A549 (cell line): ENCODE results near the gene ITGA1. TPM values are rescaled to one million over a fixed set of nuclear protein-coding genes. Genes with fewer than 3 reads are reported as not detected.
"Not testable (repeated sequence)": the region's sequence is repeated elsewhere in the genome, so short reads cannot be mapped to it uniquely, and the experiment has no call there.

ENCODE experiments used
- ATAC-seq, 2 experiments: fragments of 200-7000 bp in 1 of 2; fragments of >200 bp in 1 of 2; cut with Nextera tagmentation in 1 of 2; cut with Tn5 transposase in 1 of 2; 3 replicates each; pipeline versions ENCODE4 v1.8.0 to v1.9.1; 2018 to 2020; ENCODE audit warnings: mild to moderate bottlenecking in 1 of 2, moderate library complexity in 1 of 2
- CTCF ChIA-PET: fragments of 300-600 bp; sonication (Branson Sonifier 250); formaldehyde crosslinking; extraction: SDS; loops from one replicate; lab custom pipeline; 2021; ENCODE audit warnings: antibody characterized with exemption, inconsistent platforms; lab: Yijun Ruan, JAX
- POLR2A ChIA-PET: fragments of 350-600 bp; formaldehyde crosslinking; extraction: SDS; loops from one replicate; lab custom pipeline; 2021; ENCODE audit warnings: antibody characterized with exemption, inconsistent platforms; lab: Yijun Ruan, JAX
- DNase-seq, 2 experiments: peaks; one replicate each; pipeline versions ENCODE4 v3.0.0 to v3.0.0-alpha.2; 2011 to 2016; ENCODE audit warnings: low read depth in 1 of 2, low spot score in 1 of 2
- FAIRE-seq: peaks from 2 replicates; lab custom pipeline; 2011; peaks lifted over from hg19 to GRCh38; lab: Jason Lieb, UNC
- H3K27ac ChIP-seq, 2 experiments: fragments of >200 bp; sonication (Bioruptor Twin); formaldehyde crosslinking; 3 replicates each; pipeline ENCODE4 v1.5.1; 2016 to 2017
- H3K4me1 ChIP-seq: fragments of >200 bp; sonication (Bioruptor Twin); formaldehyde crosslinking; 3 replicates; pipeline ENCODE4 v1.6.1; 2016
- H3K4me2 ChIP-seq: fragments of >200 bp; sonication (Bioruptor Twin); formaldehyde crosslinking; 3 replicates; pipeline ENCODE4 v1.6.1; 2016
- H3K4me3 ChIP-seq: fragments of >200 bp; sonication (Bioruptor Twin); formaldehyde crosslinking; 3 replicates; pipeline ENCODE4 v1.5.1; 2016
- H3K9me3 ChIP-seq: fragments of >200 bp; sonication (Bioruptor Twin); formaldehyde crosslinking; 3 replicates; pipeline ENCODE4 v1.6.1; 2016
- CTCF ChIP-seq: fragments of >200 bp; sonication (Bioruptor Twin); formaldehyde crosslinking; IDR thresholded peaks from 3 replicates; pipeline ENCODE4 v1.5.1; 2016
- EHF ChIP-seq: fragments of 250-450 bp; sonication (Bioruptor Pico); IDR thresholded peaks from 2 replicates; pipeline ENCODE4 v1.5.0; 2020; ENCODE audit warnings: mild to moderate bottlenecking
- EP300 ChIP-seq, 2 experiments: fragments of >200 bp; sonication (Bioruptor Twin); formaldehyde crosslinking; IDR thresholded peaks; 2 replicates in 1 of 2; 3 replicates in 1 of 2; pipeline ENCODE4 v1.6.1; 2016 to 2017
- FOSB ChIP-seq: fragments of 250-450 bp; sonication (Bioruptor Pico); IDR thresholded peaks from 2 replicates; pipeline ENCODE4 v1.5.0; 2020; ENCODE audit warnings: mild to moderate bottlenecking, moderate library complexity
- FOSL2 ChIP-seq, 2 experiments: fragments of 450-650 bp in 1 of 2; fragments of >200 bp in 1 of 2; sonication (Bioruptor Twin) in 1 of 2; formaldehyde crosslinking; IDR thresholded peaks; 2 replicates each; pipeline versions ENCODE4 v1.5.0 to v1.6.1; 2016 to 2020; ENCODE audit warnings: mild to moderate bottlenecking in 1 of 2, moderate library complexity in 1 of 2
- HOXA7 ChIP-seq: fragments of 250-450 bp; sonication (Bioruptor Pico); IDR thresholded peaks from 2 replicates; pipeline ENCODE4 v1.5.0; 2020; ENCODE audit warnings: mild to moderate bottlenecking, moderate library complexity
- HOXB13 ChIP-seq: fragments of 250-450 bp; sonication (Bioruptor Pico); IDR thresholded peaks from 2 replicates; pipeline ENCODE4 v1.5.0; 2020; ENCODE audit warnings: low read depth, mild to moderate bottlenecking, moderate library complexity
- JUN ChIP-seq, 2 experiments: fragments of >200 bp; sonication (Bioruptor Twin); formaldehyde crosslinking; IDR thresholded peaks; 2 replicates in 1 of 2; 3 replicates in 1 of 2; pipeline ENCODE4 v1.6.1; 2016 to 2017
- MAFK ChIP-seq: fragments of 450-650 bp; IDR thresholded peaks from 2 replicates; pipeline ENCODE4 v1.6.1; 2014; ENCODE audit not compliant: partially characterized antibody
- MAZ ChIP-seq: fragments of 150-350 bp; IDR thresholded peaks from 2 replicates; pipeline ENCODE4 v1.6.1; 2014; ENCODE audit warnings: antibody characterized with exemption, low read depth, low read length, borderline replicate concordance
- NFE2L2 ChIP-seq: fragments of 150-350 bp; conservative IDR thresholded peaks from 2 replicates; pipeline ENCODE4 v1.6.1; 2014; ENCODE audit warnings: low read length
- NPAS2 ChIP-seq: fragments of 250-450 bp; sonication (Bioruptor Pico); IDR thresholded peaks from 2 replicates; pipeline ENCODE4 v1.8.0; 2022; ENCODE audit warnings: mild to moderate bottlenecking, moderate library complexity, borderline replicate concordance
- POLR2A ChIP-seq: IDR thresholded peaks from 2 replicates; pipeline ENCODE4 v1.6.1; 2012; ENCODE audit warnings: mild to moderate bottlenecking, low read length
- RCOR1 ChIP-seq: fragments of 150-350 bp; IDR thresholded peaks from 2 replicates; pipeline ENCODE4 v1.6.1; 2014; ENCODE audit warnings: antibody characterized with exemption, low read length, low read depth
- RFX5 ChIP-seq: fragments of 450-650 bp; IDR thresholded peaks from 2 replicates; pipeline ENCODE4 v1.7.1; 2014; ENCODE audit warnings: antibody characterized with exemption, mild to moderate bottlenecking, moderate library complexity
- RNF2 ChIP-seq: fragments of 200-600 bp; sonication (generic); IDR thresholded peaks from 2 replicates; pipeline ENCODE4 v1.6.1; 2016; ENCODE audit warnings: low read depth, mild to moderate bottlenecking, antibody characterized with exemption, moderate library complexity, borderline replicate concordance
- SMC3 ChIP-seq: fragments of >200 bp; sonication (Bioruptor Twin); formaldehyde crosslinking; IDR thresholded peaks from 3 replicates; pipeline ENCODE4 v1.6.1; 2018; ENCODE audit warnings: inconsistent platforms
- TFCP2L1 ChIP-seq: fragments of 250-450 bp; sonication (Bioruptor Pico); IDR thresholded peaks from 2 replicates; pipeline ENCODE4 v1.5.0; 2021; ENCODE audit warnings: mild to moderate bottlenecking
- ZC3H11A ChIP-seq: fragments of 450-650 bp; IDR thresholded peaks from 2 replicates; pipeline ENCODE4 v1.6.1; 2014; ENCODE audit warnings: antibody characterized with exemption, mild to moderate bottlenecking
- ZNF302 ChIP-seq: fragments of 250-450 bp; sonication (Bioruptor Pico); IDR thresholded peaks from 2 replicates; pipeline ENCODE4 v1.9.0; 2021; ENCODE audit warnings: inconsistent platforms, mild to moderate bottlenecking, moderate library complexity
- ZSCAN20 ChIP-seq: fragments of 250-450 bp; sonication (Bioruptor Pico); IDR thresholded peaks from 2 replicates; pipeline ENCODE4 v1.8.0; 2022; ENCODE audit warnings: mild to moderate bottlenecking, moderate library complexity
- WGBS: methylation state at CpG from one replicate; pipeline ENCODE4 v1.1.6; 2017; ENCODE audit errors: missing lambda C conversion rate; 5-methylcytosine and 5-hydroxymethylcytosine counted together
- polyA plus RNA-seq, 4 experiments: library from polyadenylated mRNA; depleted of rRNA in 3 of 4; stranded (reverse); fragments of >200 nt; fragmentation: RNase III in 1 of 4; extraction: RNeasy Plus Mini Kit Qiagen cat#74134 plus additional on column Dnase treatment in 1 of 4; gene quantifications; 2 replicates in 3 of 4; 3 replicates in 1 of 4; pipeline ENCODE4 v1.2.3, GENCODE V29; 2011 to 2017
- TF ChIP-seq, protein P1 (sequence below): fragments of 450-650 bp; IDR thresholded peaks from 2 replicates; pipeline ENCODE4 v1.6.1; 2014; ENCODE audit warnings: antibody characterized with exemption

The ITGA1 gene
- polyA plus RNA-seq, 2 of the 4 experiments (the other 2 are of a cell fraction): 1.5 to 5.5 TPM

- TF ChIP-seq, protein P1, sequence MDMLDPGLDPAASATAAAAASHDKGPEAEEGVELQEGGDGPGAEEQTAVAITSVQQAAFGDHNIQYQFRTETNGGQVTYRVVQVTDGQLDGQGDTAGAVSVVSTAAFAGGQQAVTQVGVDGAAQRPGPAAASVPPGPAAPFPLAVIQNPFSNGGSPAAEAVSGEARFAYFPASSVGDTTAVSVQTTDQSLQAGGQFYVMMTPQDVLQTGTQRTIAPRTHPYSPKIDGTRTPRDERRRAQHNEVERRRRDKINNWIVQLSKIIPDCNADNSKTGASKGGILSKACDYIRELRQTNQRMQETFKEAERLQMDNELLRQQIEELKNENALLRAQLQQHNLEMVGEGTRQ: no peak
- TF ChIP-seq HOXA7 (CRISPR knock-in tag) (no peak), JUN (IDR thresholded peaks at IDR 0.05) (no peak)
- TF ChIP-seq, all 56 proteins: peak for 0
Measured at GRCh38 chr5:52743970-52744369, 43.7 kb upstream of the ITGA1 start (continued).

- WGBS: 37% methylated on average over 2 of the region's 2 CpGs
- H3K4me3 ChIP-seq, H3K4me1 ChIP-seq, H3K9me3 ChIP-seq, H3K27ac ChIP-seq, DNase-seq, ATAC-seq, H3K4me2 ChIP-seq, POLR2A ChIA-PET, FAIRE-seq, CTCF ChIA-PET: not testable (repeated sequence)
Measured at GRCh38 chr5:52744867-52745458, 42.8 kb upstream of the ITGA1 start.

DNA sequence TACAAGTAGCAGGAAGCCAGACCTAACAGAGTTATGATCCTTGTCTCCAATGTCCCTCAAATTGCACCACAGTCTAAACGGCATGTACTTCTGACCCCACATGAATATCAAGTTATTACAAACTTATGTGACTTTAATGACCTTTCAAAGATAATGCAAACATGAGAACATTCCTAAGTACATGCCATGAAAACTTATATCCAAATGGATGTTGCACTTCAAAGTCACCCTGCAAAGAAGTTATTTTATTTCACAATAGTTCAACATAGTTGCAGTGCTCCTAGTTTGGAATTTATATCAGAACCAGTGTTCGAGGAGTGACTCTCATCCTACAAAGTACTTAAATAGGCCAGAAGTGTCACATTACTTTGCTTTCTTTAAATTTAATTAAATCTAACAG, 41.2 kb upstream of the ITGA1 start:
- FAIRE-seq (no peak), DNase-seq (no peak), ATAC-seq (no peak)
- Histone ChIP-seq H3K9me3 (no peaks in the 10 kb centered on the region), H3K4me3 (no peak overlapping the region), H3K27ac (no peak overlapping the region), H3K4me2 (no peak overlapping the region), H3K4me1 (no peaks in the 10 kb centered on the region)
- TF ChIP-seq NPAS2 (CRISPR knock-in tag) (no peak), SMC3 (no peak), RCOR1 (no peak), ZSCAN20 (CRISPR knock-in tag) (no peak), RNF2 (no peak), EP300 (IDR thresholded peaks at IDR 0.05) (no peak), POLR2A (no peak), EHF (CRISPR knock-in tag) (no peak), RFX5 (no peak), MAZ (no peak)
- TF ChIP-seq, protein P1: no peak
- CTCF ChIA-PET: no interaction called here
- WGBS: 20% methylated on average over 2 of the region's 2 CpGs
- POLR2A ChIA-PET: no interaction called here

GRCh38 chr5:52748590-52748989, 39.1 kb upstream of the ITGA1 start:
- WGBS: 3% methylated on average over 1 of the region's 1 CpG
- Histone ChIP-seq H3K9me3 (no peaks in the 10 kb centered on the region), H3K27ac (no peak overlapping the region), H3K4me1 (no peaks in the 10 kb centered on the region), H3K4me2 (no peak overlapping the region), H3K4me3 (no peak overlapping the region)
- ChIA-PET CTCF (no interaction called here), POLR2A (no interaction called here)
- TF ChIP-seq TFCP2L1 (CRISPR knock-in tag): no peak
- TF ChIP-seq CTCF: no peak
- TF ChIP-seq MAFK: no peak
- no peak for TF ChIP-seq NFE2L2
- TF ChIP-seq ZNF302 (CRISPR knock-in tag): no peak
- TF ChIP-seq HOXB13 (CRISPR knock-in tag): no peak
- no peak for TF ChIP-seq FOSL2 (IDR thresholded peaks at IDR 0.05)
- TF ChIP-seq FOSL2 (CRISPR knock-in tag; IDR thresholded peaks at IDR 0.05): no peak
- TF ChIP-seq SMC3: no peak
- no peak for TF ChIP-seq POLR2A
- no peak for TF ChIP-seq FOSB
- TF ChIP-seq ZC3H11A: no peak
- TF ChIP-seq RFX5: no peak
- FAIRE-seq (peak; percentile 23), DNase-seq (no peak), ATAC-seq (no peak)
